OCI-LY7 (cell line): Measurements from ENCODE around the gene LIFR.

ENCODE experiments used
- CTCF ChIP-seq: fragments of 200-600 bp; sonication (generic); conservative IDR thresholded peaks from 2 replicates; pipeline ENCODE4 v1.5.1; 2014; ENCODE audit warnings: mild to moderate bottlenecking, antibody characterized with exemption, low read length, moderate library complexity, mixed read lengths
- EZH2phosphoT487 ChIP-seq: fragments of 200-600 bp; sonication (generic); IDR thresholded peaks from 2 replicates; pipeline ENCODE4 v1.6.1; 2018; ENCODE audit warnings: low read depth, borderline replicate concordance, mild to moderate bottlenecking, mixed run types, antibody characterized with exemption, low read length, moderate library complexity, mixed read lengths

GRCh38 chr5:38581597-38581996 lies 25.2 kb upstream of the LIFR start:
- TF ChIP-seq CTCF (no peak), EZH2phosphoT487 (no peak)
